Measurements from ENCODE around the gene BAHCC1.
"Not testable (repeated sequence)": the region's sequence is repeated elsewhere in the genome, so short reads cannot be mapped to it uniquely, and the experiment has no call there.

Gene BAHCC1

GRCh38 chr17:81394921-81395599 lies at the start of gene BAHCC1:
TSS of gene BAHCC1 (plus strand) at chr17:81395457. CDS start at chr17:81399740, 4,283 bp downstream.
- DNase-seq = peak; percentile 99
- in situ Hi-C loops (cut with MboI; ENCODE audit: low pct_unique_long_range_greater_than_20kb, low sequenced_read_pairs) = no loop called here

GRCh38 chr17:81346090-81346907 lies 49.0 kb upstream of the BAHCC1 start:
- in situ Hi-C loops (cut with MboI; ENCODE audit: low pct_unique_long_range_greater_than_20kb, low sequenced_read_pairs) = no loop called here
- peak; percentile 89 for DNase-seq

GRCh38 chr17:81346908-81347349 lies 48.3 kb upstream of the BAHCC1 start:
- in situ Hi-C loops (cut with MboI; ENCODE audit: low pct_unique_long_range_greater_than_20kb, low sequenced_read_pairs) = no loop called here
- DNase-seq = no peak

- DNase-seq = no peak
- in situ Hi-C loops (cut with MboI; ENCODE audit: low pct_unique_long_range_greater_than_20kb, low sequenced_read_pairs) = no loop called here
Observed at GRCh38 chr17:81347437-81347836, 47.8 kb upstream of the BAHCC1 start.

- in situ Hi-C loops (cut with MboI; ENCODE audit: low pct_unique_long_range_greater_than_20kb, low sequenced_read_pairs) = no loop called here
- no peak for DNase-seq
Observed at GRCh38 chr17:81348097-81349055, 46.9 kb upstream of the BAHCC1 start.

GRCh38 chr17:81349397-81350319 lies 45.6 kb upstream of the BAHCC1 start:
- in situ Hi-C loops (cut with MboI; ENCODE audit: low pct_unique_long_range_greater_than_20kb, low sequenced_read_pairs) = no loop called here
- DNase-seq = peak; percentile 51

- in situ Hi-C loops (cut with MboI; ENCODE audit: low pct_unique_long_range_greater_than_20kb, low sequenced_read_pairs) = no loop called here
- no peak for DNase-seq
Observed at GRCh38 chr17:81350320-81350890, 44.9 kb upstream of the BAHCC1 start.

- in situ Hi-C loops (cut with MboI; ENCODE audit: low pct_unique_long_range_greater_than_20kb, low sequenced_read_pairs); DNase-seq: not testable (repeated sequence)
Observed at GRCh38 chr17:81351329-81352052, 43.8 kb upstream of the BAHCC1 start.

- in situ Hi-C loops (cut with MboI; ENCODE audit: low pct_unique_long_range_greater_than_20kb, low sequenced_read_pairs); DNase-seq: not testable (repeated sequence)
Observed at GRCh38 chr17:81352056-81352455, 43.2 kb upstream of the BAHCC1 start.

GRCh38 chr17:81354252-81354953 lies 40.9 kb upstream of the BAHCC1 start:
- in situ Hi-C loops (cut with MboI; ENCODE audit: low pct_unique_long_range_greater_than_20kb, low sequenced_read_pairs) = no loop called here
- no peak for DNase-seq

GRCh38 chr17:81354954-81355347 lies 40.3 kb upstream of the BAHCC1 start:
- peak; percentile 75 for DNase-seq
- in situ Hi-C loops (cut with MboI; ENCODE audit: low pct_unique_long_range_greater_than_20kb, low sequenced_read_pairs) = no loop called here

GRCh38 chr17:81359218-81359617 lies 36.0 kb upstream of the BAHCC1 start:
- in situ Hi-C loops (cut with MboI; ENCODE audit: low pct_unique_long_range_greater_than_20kb, low sequenced_read_pairs) = no loop called here
- no peak for DNase-seq

GRCh38 chr17:81362001-81362400 lies 33.3 kb upstream of the BAHCC1 start:
- DNase-seq; in situ Hi-C loops (cut with MboI; ENCODE audit: low pct_unique_long_range_greater_than_20kb, low sequenced_read_pairs): not testable (repeated sequence)

GRCh38 chr17:81364278-81365147 lies 30.7 kb upstream of the BAHCC1 start:
- in situ Hi-C loops (cut with MboI; ENCODE audit: low pct_unique_long_range_greater_than_20kb, low sequenced_read_pairs) = no loop called here

GRCh38 chr17:81365148-81365600 lies 30.1 kb upstream of the BAHCC1 start:
- in situ Hi-C loops (cut with MboI; ENCODE audit: low pct_unique_long_range_greater_than_20kb, low sequenced_read_pairs) = no loop called here
- no peak for DNase-seq

More at GRCh38 chr17:81364278-81365147, 30.7 kb upstream of the BAHCC1 start:
- DNase-seq = no peak

All from KBM-7 (cell line).